HL-60 (cell line): ENCODE data around the gene DBP.

Experiments used
- DNase-seq, 2 experiments: peaks; one replicate each; pipeline ENCODE4 v3.0.0-alpha.2; 2010 to 2020; ENCODE audit warnings: low read depth in 1 of 2, low spot score in 1 of 2
- H3K27ac ChIP-seq: fragments of 250-450 bp; sonication (Bioruptor Pico); replicated peaks from 2 replicates; pipeline ENCODE4 v1.5.1; 2020; ENCODE audit warnings: mild to moderate bottlenecking, moderate library complexity
- H3K27me3 ChIP-seq: fragments of 250-450 bp; sonication (Bioruptor Pico); 2 replicates; pipeline ENCODE4 v1.5.1; 2021; ENCODE audit warnings: mild to moderate bottlenecking, moderate library complexity; ENCODE audit not compliant: insufficient read depth, poor library complexity, severe bottlenecking
- H3K4me3 ChIP-seq: replicated peaks from 2 replicates; pipeline ENCODE4 v1.5.1; 2011; ENCODE audit warnings: mild to moderate bottlenecking, control low read depth, low read length; ENCODE audit not compliant: insufficient read depth
- CTCF ChIP-seq: IDR thresholded peaks from one replicate; pipeline ENCODE4 v1.5.1; 2011; ENCODE audit warnings: low read length, control low read depth, inconsistent platforms; ENCODE audit not compliant: insufficient read depth
- GABPA ChIP-seq: IDR thresholded peaks from 2 replicates; pipeline ENCODE4 v1.6.1; 2012; ENCODE audit warnings: low read depth
- POLR2AphosphoS5 ChIP-seq: IDR thresholded peaks from 2 replicates; pipeline ENCODE4 v1.6.1; 2012; ENCODE audit warnings: low read depth
- REST ChIP-seq: IDR thresholded peaks from 2 replicates; pipeline ENCODE4 v1.6.1; 2012; ENCODE audit warnings: low read depth; ENCODE audit not compliant: insufficient replicate concordance
- SPI1 ChIP-seq: IDR thresholded peaks from 2 replicates; pipeline ENCODE4 v1.6.1; 2012; ENCODE audit warnings: low read depth, mild to moderate bottlenecking, borderline replicate concordance

DBP gene

GRCh38 chr19:48635263-48635965 lies 1.8 kb downstream of the DBP start:
- H3K27me3 ChIP-seq, result no peaks in the 10 kb centered on the region
- peak overlapping the region; percentile 87 for H3K4me3 ChIP-seq
- peak overlapping the region; percentile 96 for H3K27ac ChIP-seq
- peak in 1 of 2 experiments; percentile 58 for DNase-seq
- TF ChIP-seq POLR2AphosphoS5 (peak; percentile 24; the same call in 1 of the 2 replicates), REST (no peak), GABPA (no peak), CTCF (no peak)

- peak; percentile 15; the same call in 1 of the 2 replicates for TF ChIP-seq SPI1
- TF ChIP-seq REST, result no peak
- no peak for TF ChIP-seq CTCF
- peak; percentile 5; the same call in 1 of the 2 replicates for TF ChIP-seq GABPA
- TF ChIP-seq POLR2AphosphoS5, result peak; percentile 78
- peak; percentile 93 to 97 for DNase-seq
- Histone ChIP-seq H3K4me3 (peak overlapping the region; percentile 87), H3K27ac (peak overlapping the region; percentile 67), H3K27me3 (no peaks in the 10 kb centered on the region)
These were observed 2.5 kb downstream of the DBP start for GRCh38 chr19:48634424-48635262.

- no peak for TF ChIP-seq CTCF
- TF ChIP-seq GABPA, result no peak
- Histone ChIP-seq H3K4me3 (peak overlapping the region; percentile 26), H3K27me3 (no peaks in the 10 kb centered on the region), H3K27ac (peak overlapping the region; percentile 67)
- no peak for DNase-seq
These were observed 3.2 kb downstream of the DBP start for GRCh38 chr19:48634036-48634342.
